ENCODE data around the gene NFU1. TPM values are rescaled to one million over a fixed set of nuclear protein-coding genes. Genes with fewer than 3 reads are reported as not detected.
"Not testable (repeated sequence)": the region's sequence is repeated elsewhere in the genome, so short reads cannot be mapped to it uniquely, and the experiment has no call there.

The NFU1 gene
- total and polyA plus RNA-seq, 11 donors = 61.5 to 156 (median 110) TPM

DNA sequence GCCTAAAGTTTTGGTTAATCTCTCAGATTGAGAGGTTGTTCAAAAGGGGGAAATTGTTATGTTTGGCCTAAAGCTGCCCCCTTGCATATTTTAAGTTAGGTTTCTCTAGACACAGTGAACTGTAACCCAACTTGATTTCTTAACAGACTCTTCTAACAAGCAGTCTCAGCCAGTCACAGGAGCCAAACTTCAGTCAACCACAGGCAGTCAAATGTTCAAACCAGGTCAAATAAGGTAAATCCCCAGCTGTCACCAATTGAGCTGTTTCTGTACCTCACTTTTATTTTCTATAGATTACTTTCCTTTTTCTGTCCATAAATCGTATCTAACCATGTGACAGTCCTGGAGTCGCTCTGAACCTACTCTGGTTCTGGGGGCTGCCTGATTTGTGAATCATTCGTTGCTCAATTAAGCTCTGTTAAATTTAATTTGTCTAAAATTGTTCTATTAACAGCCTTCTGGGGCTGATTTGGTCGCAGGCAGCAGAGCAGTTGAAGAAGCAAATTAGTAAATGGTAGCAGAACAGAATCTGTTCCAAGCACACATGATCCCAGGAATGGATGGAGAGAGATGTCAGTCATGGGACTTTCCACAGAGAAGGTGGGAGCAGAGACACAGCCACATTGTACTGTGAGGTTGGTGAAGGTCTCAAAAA, 16.4 kb upstream of the NFU1 start:
- 86 to 89% (median 88%) methylated on average over 4 of the region's 4 CpGs for WGBS, 4 donors
- intact Hi-C loops (cut with DNase I) = no loop called here

DNA sequence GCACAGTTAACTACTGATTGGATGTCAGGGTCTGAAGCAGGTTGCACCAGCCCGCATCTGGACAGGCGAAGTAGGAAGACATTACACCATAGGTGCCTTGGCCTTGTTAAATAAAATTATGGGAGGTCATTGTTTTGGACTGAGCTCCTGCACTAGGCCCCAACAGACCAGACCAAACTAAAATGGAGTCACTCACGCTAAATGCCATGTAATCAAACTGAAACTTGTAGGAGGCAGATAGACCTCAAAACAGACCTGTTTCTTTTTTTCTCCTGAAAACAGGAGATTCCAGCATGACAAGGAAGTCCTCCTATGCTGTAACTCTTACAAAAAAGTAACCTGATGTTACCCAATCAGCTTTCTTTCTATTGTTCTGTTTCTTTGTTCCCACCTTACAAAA, 15.5 kb upstream of the NFU1 start:
- Histone ChIP-seq H3K27me3 (no peaks in the 10 kb centered on the region), H3K4me1 (no peaks in the 10 kb centered on the region), H3K4me3 (no peak overlapping the region), H3K9me3 (no peaks in the 10 kb centered on the region), H3K27ac (no peak overlapping the region), H3K36me3 (no peaks in the 10 kb centered on the region)
- ATAC-seq (no peak), DNase-seq (no peak)
- intact Hi-C loops (cut with DNase I) = no loop called here
- 96 to 98% (median 97%) methylated on average over 3 of the region's 3 CpGs for WGBS, 4 donors
- TF ChIP-seq, protein P1, sequence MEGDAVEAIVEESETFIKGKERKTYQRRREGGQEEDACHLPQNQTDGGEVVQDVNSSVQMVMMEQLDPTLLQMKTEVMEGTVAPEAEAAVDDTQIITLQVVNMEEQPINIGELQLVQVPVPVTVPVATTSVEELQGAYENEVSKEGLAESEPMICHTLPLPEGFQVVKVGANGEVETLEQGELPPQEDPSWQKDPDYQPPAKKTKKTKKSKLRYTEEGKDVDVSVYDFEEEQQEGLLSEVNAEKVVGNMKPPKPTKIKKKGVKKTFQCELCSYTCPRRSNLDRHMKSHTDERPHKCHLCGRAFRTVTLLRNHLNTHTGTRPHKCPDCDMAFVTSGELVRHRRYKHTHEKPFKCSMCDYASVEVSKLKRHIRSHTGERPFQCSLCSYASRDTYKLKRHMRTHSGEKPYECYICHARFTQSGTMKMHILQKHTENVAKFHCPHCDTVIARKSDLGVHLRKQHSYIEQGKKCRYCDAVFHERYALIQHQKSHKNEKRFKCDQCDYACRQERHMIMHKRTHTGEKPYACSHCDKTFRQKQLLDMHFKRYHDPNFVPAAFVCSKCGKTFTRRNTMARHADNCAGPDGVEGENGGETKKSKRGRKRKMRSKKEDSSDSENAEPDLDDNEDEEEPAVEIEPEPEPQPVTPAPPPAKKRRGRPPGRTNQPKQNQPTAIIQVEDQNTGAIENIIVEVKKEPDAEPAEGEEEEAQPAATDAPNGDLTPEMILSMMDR (IDR thresholded peaks at IDR 0.05) = no peak
- no peak for TF ChIP-seq POLR2A (IDR thresholded peaks at IDR 0.05)

More for the DNA sequence above, 16.4 kb upstream of the NFU1 start:
- Histone ChIP-seq H3K27me3 (no peaks in the 10 kb centered on the region), H3K36me3 (no peaks in the 10 kb centered on the region), H3K4me1 (no peaks in the 10 kb centered on the region), H3K4me3 (no peak overlapping the region), H3K9me3 (no peaks in the 10 kb centered on the region), H3K27ac (no peak overlapping the region)
- DNase-seq (no peak), ATAC-seq (no peak)
- TF ChIP-seq POLR2A (IDR thresholded peaks at IDR 0.05) = no peak
- TF ChIP-seq, protein P1 (IDR thresholded peaks at IDR 0.05) = no peak

DNA sequence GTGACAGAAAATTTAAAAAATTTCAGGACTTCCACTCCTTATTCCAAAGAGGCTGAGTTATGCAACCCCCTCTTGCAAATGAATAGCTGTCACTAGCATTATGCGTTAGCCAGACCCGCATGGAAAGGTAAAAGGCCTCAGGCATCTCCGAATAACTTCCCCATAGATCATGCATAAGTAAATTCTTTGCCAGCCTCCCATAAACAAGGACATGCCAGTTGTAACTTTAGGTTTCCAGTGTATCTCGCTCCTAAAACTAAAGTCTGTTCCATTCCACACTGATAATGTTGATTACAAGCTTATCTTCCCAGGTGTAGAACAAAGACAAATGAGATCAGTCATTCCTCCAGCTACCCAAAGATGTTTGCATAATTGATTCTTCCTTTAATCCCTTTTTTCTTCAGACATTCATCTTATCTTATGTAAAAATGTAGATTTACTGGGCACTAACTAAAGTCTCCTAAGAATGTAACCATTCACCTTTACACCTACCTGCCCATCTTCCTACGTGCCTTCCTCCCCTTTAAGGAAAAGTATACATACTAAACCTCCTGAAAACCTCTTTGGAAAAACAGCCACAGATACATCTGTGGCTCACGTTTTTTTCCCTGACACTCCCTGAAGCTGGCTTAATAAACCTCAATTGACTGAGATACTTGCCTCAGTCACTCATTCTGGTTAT, 13.6 kb upstream of the NFU1 start:
- H3K27ac ChIP-seq = no peak overlapping the region
- TF ChIP-seq, protein P1 (IDR thresholded peaks at IDR 0.05) = no peak
- TF ChIP-seq POLR2A (IDR thresholded peaks at IDR 0.05) = no peak
- no peaks in the 10 kb centered on the region for H3K4me1 ChIP-seq
- DNase-seq = no peak
- ATAC-seq = no peak
- H3K4me3 ChIP-seq = no peak overlapping the region
- 83 to 87% (median 84%) methylated on average over 6 of the region's 6 CpGs for WGBS, 4 donors
- intact Hi-C loops (cut with DNase I) = no loop called here
- H3K36me3 ChIP-seq = no peaks in the 10 kb centered on the region
- H3K27me3 ChIP-seq = no peaks in the 10 kb centered on the region
- H3K9me3 ChIP-seq = no peaks in the 10 kb centered on the region

DNA sequence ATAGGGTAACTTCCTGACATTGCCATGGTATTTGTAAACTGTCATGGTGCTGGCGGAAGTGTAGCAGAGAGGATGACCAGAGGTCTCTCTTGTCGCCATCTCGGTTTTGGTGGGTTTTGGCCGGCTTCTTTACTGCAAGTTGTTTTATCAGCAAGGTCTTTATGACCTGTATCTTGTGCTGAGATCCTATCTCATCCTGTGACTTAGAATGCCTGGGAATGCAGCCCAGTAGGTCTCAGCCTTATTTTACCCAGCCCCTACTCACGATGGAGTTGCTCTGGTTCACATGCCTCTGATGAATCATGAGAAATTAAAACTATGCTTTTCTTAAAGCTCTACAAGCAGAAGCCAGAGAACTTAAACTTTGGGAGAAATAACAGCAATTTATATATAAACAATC, 12.7 kb upstream of the NFU1 start:
- no peak for ATAC-seq
- no peaks in the 10 kb centered on the region for H3K9me3 ChIP-seq
- intact Hi-C loops (cut with DNase I) = no loop called here
- H3K36me3 ChIP-seq = no peaks in the 10 kb centered on the region
- TF ChIP-seq POLR2A (IDR thresholded peaks at IDR 0.05) = no peak
- TF ChIP-seq, protein P1 (IDR thresholded peaks at IDR 0.05) = no peak
- no peak overlapping the region for H3K4me3 ChIP-seq
- no peak for DNase-seq
- H3K27me3 ChIP-seq = no peaks in the 10 kb centered on the region
- no peaks in the 10 kb centered on the region for H3K4me1 ChIP-seq
- no peak overlapping the region for H3K27ac ChIP-seq
- WGBS, 4 donors = 78 to 84% (median 83%) methylated on average over 5 of the region's 5 CpGs

DNA sequence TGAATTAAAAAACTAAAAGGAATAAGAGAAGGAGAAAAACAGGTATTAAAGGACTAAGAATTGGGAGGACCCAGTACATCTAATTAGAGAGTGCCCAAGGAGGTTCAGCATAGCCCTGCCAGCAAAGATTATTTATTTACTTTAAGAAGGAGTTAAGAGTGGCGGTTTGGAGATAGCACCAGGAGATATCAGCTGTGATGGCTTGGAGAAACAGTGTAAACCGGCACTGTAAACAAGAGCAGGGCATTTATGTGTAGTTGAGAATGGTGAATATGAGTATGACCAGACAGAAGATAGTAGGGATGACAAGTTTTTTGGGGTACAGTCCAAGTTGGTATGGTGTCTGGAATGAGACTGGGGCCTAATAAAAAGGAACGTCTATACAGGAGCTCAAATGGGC, 6.4 kb upstream of the NFU1 start:
- DNase-seq; H3K9me3 ChIP-seq; intact Hi-C loops (cut with DNase I); H3K36me3 ChIP-seq; H3K27me3 ChIP-seq; H3K27ac ChIP-seq; H3K4me3 ChIP-seq; H3K4me1 ChIP-seq; ATAC-seq: not testable (repeated sequence)
- WGBS, 4 donors = 87 to 93% (median 90%) methylated on average over 3 of the region's 3 CpGs

DNA sequence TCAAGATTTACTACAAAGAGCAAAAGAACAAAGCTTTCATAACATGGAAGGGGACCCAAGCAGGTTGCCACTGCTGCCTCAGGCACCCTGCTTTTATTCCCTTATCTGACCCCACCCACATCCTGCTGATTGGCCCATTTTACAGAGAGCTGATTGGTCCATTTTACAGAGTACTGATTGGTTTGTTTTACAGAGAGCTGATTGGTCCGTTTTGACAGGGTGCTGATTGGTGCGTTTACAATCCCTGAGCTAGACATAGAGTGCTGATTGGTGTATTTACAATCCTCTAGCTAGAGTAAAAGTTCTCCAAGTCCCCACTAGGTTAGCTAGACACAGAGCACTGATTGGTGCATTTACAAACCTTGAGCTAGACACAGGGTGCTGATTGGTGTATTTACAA, 2.3 kb upstream of the NFU1 start:
- H3K27me3 ChIP-seq, H3K36me3 ChIP-seq, ATAC-seq, H3K27ac ChIP-seq, H3K9me3 ChIP-seq, DNase-seq, H3K4me3 ChIP-seq: not testable (repeated sequence)
- WGBS, 4 donors = 97 to 100% (median 98%) methylated on average over 2 of the region's 2 CpGs
- H3K4me1 ChIP-seq = peaks cover 5 to 33% (median 21%) of the 10 kb centered on the region in 12 donors
- intact Hi-C loops (cut with DNase I) = loop anchor here in 4 of 10 donors (5.0 kb wide), 3 partner anchors 42 to 203 kb away; partner anchors contain the start of genes GFPT1 (in 3 of the 4) and AAK1 (in 1 of the 4)
